GM19438 (cell line): ENCODE measurements around the gene C16orf89.

Source experiments
- ATAC-seq: cut with Tn5 transposase; IDR thresholded peaks from one replicate; pipeline ENCODE4 v1.9.1; 2021; ENCODE audit warnings: low read depth; ENCODE audit not compliant: unreplicated experiment

The C16orf89 gene

GRCh38 chr16:5031601-5032000 is 34.2 kb downstream of the C16orf89 start:
- no peak for ATAC-seq

- no peak for ATAC-seq
Measured at GRCh38 chr16:5030251-5030870, 35.4 kb downstream of the C16orf89 start.

- no peak for ATAC-seq
Measured at GRCh38 chr16:5028950-5029475, 36.7 kb downstream of the C16orf89 start.

GRCh38 chr16:5027575-5028235 is 38.1 kb downstream of the C16orf89 start:
- no peak for ATAC-seq

- no peak for ATAC-seq
Measured at GRCh38 chr16:5027086-5027485, 38.7 kb downstream of the C16orf89 start.

- no peak for ATAC-seq
Measured at GRCh38 chr16:5026664-5027063, 39.1 kb downstream of the C16orf89 start.

- no peak for ATAC-seq
Measured at GRCh38 chr16:5025171-5025632, 40.6 kb downstream of the C16orf89 start.

- no peak for ATAC-seq
Measured at GRCh38 chr16:5024632-5025031, 41.1 kb downstream of the C16orf89 start.

GRCh38 chr16:5022521-5022920 is 43.2 kb downstream of the C16orf89 start:
- ATAC-seq = no peak

GRCh38 chr16:5020551-5020950 is 45.2 kb downstream of the C16orf89 start:
- no peak for ATAC-seq

- no peak for ATAC-seq
Measured at GRCh38 chr16:5019775-5020174, 46.0 kb downstream of the C16orf89 start.

GRCh38 chr16:5018793-5019192 is 47.0 kb downstream of the C16orf89 start:
- ATAC-seq = no peak

- ATAC-seq = no peak
Measured at GRCh38 chr16:5017678-5017969, 48.1 kb downstream of the C16orf89 start.

GRCh38 chr16:5016967-5017677 is 48.6 kb downstream of the C16orf89 start:
- no peak for ATAC-seq

GRCh38 chr16:5015887-5016286 is 49.9 kb downstream of the C16orf89 start:
- ATAC-seq = no peak

GRCh38 chr16:5015351-5015750 is 50.4 kb downstream of the C16orf89 start:
- ATAC-seq = no peak

GRCh38 chr16:5012887-5013286 is 52.9 kb downstream of the C16orf89 start:
- ATAC-seq = no peak

GRCh38 chr16:5011637-5012036 is 54.1 kb downstream of the C16orf89 start:
- no peak for ATAC-seq

- no peak for ATAC-seq
Measured at GRCh38 chr16:5010576-5011329, 55.0 kb downstream of the C16orf89 start.

- ATAC-seq = no peak
Measured at GRCh38 chr16:5008311-5008731, 57.4 kb downstream of the C16orf89 start.

GRCh38 chr16:5007256-5007655 is 58.5 kb downstream of the C16orf89 start:
- no peak for ATAC-seq
